Dermis blood vessel endothelial cell (primary cell): Measurements from ENCODE around the gene ACTRT3. TPM values are rescaled to one million over a fixed set of nuclear protein-coding genes. Genes with fewer than 3 reads are reported as not detected.

Experiments
- total RNA-seq: library from RNA; depleted of rRNA; stranded (reverse); fragments of >200 nt; gene quantifications from 2 replicates; pipeline ENCODE4 v1.2.3, GENCODE V29; 2014

ACTRT3 gene
- total RNA-seq, 1 donor from 2014 or later = 3.6 TPM

Other genes starting within 250 kb of the ACTRT3 start
- 54.3 and 76.4 TPM in 2 replicates for gene MECOM, start 105.8 kb downstream of the ACTRT3 start, total RNA-seq
- gene TERC, start 4.5 kb downstream of the ACTRT3 start, total RNA-seq = 36.1 and 446 TPM in 2 replicates
- 20.1 and 26.9 TPM in 2 replicates for gene MYNN, start 3.8 kb upstream of the ACTRT3 start, total RNA-seq
- gene LRRIQ4, start 43.3 kb upstream of the ACTRT3 start, total RNA-seq = not detected in 2 replicates
- gene LRRC34, start 43.3 kb upstream of the ACTRT3 start, total RNA-seq = 0.34 and 1.9 TPM in 2 replicates
- not detected in 2 replicates for gene LRRC31, start 100.4 kb upstream of the ACTRT3 start, total RNA-seq
- not detected in 2 replicates for gene SAMD7, start 142.0 kb upstream of the ACTRT3 start, total RNA-seq
- 46.8 and 60.7 TPM in 2 replicates for gene SEC62, start 197.2 kb upstream of the ACTRT3 start, total RNA-seq